ENCODE data around the gene ERC2. TPM values are rescaled to one million over a fixed set of nuclear protein-coding genes. Genes with fewer than 3 reads are reported as not detected.

Gene ERC2
- total RNA-seq, 4 donors from 2014 or later, result 0.81 to 2.9 (median 1.6) TPM

DNA sequence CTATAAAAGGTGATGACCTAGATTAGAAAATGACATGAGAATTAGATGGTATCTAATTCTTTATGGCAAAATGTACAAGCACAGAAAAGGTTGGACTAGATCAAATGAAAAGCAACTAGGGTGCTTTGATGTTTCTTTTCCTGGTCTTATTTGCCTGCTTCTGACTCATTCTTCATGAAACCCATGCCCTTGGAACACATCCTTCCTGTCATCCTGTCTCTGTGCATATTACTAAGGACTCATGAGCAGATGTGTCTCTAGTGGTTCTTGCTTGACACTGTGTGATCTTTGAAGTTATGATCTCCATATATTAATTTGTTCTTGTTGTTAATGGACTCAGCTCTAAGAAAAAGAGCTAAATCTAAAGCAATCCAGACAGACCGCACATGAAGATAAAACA lies 314.0 kb downstream of the ERC2 start:
- no peak for TF ChIP-seq POLR2AphosphoS5 (IDR thresholded peaks at IDR 0.05)
- Histone ChIP-seq H3K27me3 (no peaks in the 10 kb centered on the region), H3K4me3 (no peak overlapping the region), H3K36me3 (no peaks in the 10 kb centered on the region), H3K9me3 (no peaks in the 10 kb centered on the region), H3K27ac (no peak overlapping the region), H3K4me1 (no peaks in the 10 kb centered on the region)
- no peak for ATAC-seq
- 80 to 100% methylated on average over 1 of the region's 1 CpG for WGBS, 2 donors (ENCODE audit: low coverage in 1 of 2)

- H3K4me1 ChIP-seq, result no peaks in the 10 kb centered on the region
- no peak for ATAC-seq
- TF ChIP-seq CTCF (IDR thresholded peaks at IDR 0.05), result no peak
- no peak for TF ChIP-seq POLR2A (IDR thresholded peaks at IDR 0.05)
- no peak for TF ChIP-seq EP300 (IDR thresholded peaks at IDR 0.05)
- TF ChIP-seq POLR2AphosphoS5 (IDR thresholded peaks at IDR 0.05), result no peak
- H3K27ac ChIP-seq, result no peak overlapping the region
- H3K4me3 ChIP-seq, result no peak overlapping the region
- 44 to 58% methylated on average over 2 to 3 of the region's 3 CpGs for WGBS, 2 donors (ENCODE audit: low coverage in 1 of 2)
- no peaks in the 10 kb centered on the region for H3K9me3 ChIP-seq
- no peaks in the 10 kb centered on the region for H3K36me3 ChIP-seq
- H3K27me3 ChIP-seq, result no peaks in the 10 kb centered on the region
These were observed 320.9 kb downstream of the ERC2 start for GRCh38 chr3:56147354-56147753.

- Histone ChIP-seq H3K9me3 (no peaks in the 10 kb centered on the region), H3K27ac (peak overlapping the region; percentile 13 to 63 (median 28)), H3K4me3 (no peak overlapping the region), H3K4me1 (no peaks in the 10 kb centered on the region), H3K36me3 (no peaks in the 10 kb centered on the region), H3K27me3 (no peaks in the 10 kb centered on the region)
- 37 to 41% methylated on average over 2 of the region's 2 CpGs for WGBS, 2 donors (ENCODE audit: low coverage in 1 of 2)
- TF ChIP-seq EP300 (IDR thresholded peaks at IDR 0.05) (no peak), POLR2AphosphoS5 (IDR thresholded peaks at IDR 0.05) (no peak), POLR2A (IDR thresholded peaks at IDR 0.05) (no peak), CTCF (IDR thresholded peaks at IDR 0.05) (no peak)
- ATAC-seq, result peak; percentile 70
These were observed 322.9 kb downstream of the ERC2 start for GRCh38 chr3:56145410-56145809.

- peak; percentile 86 for ATAC-seq
- H3K27ac ChIP-seq, result peak overlapping the region in 3 of 4 donors; percentile 16 to 63 (median 40)
- no peak overlapping the region for H3K4me3 ChIP-seq
- no peaks in the 10 kb centered on the region for H3K4me1 ChIP-seq
- 28 to 78% methylated on average over 2 to 4 of the region's 4 CpGs for WGBS, 2 donors (ENCODE audit: low coverage in 1 of 2)
- H3K27me3 ChIP-seq, result no peaks in the 10 kb centered on the region
- H3K36me3 ChIP-seq, result no peaks in the 10 kb centered on the region
- no peaks in the 10 kb centered on the region for H3K9me3 ChIP-seq
- TF ChIP-seq POLR2A (IDR thresholded peaks at IDR 0.05) (no peak), CTCF (IDR thresholded peaks at IDR 0.05) (no peak), EP300 (IDR thresholded peaks at IDR 0.05) (no peak), POLR2AphosphoS5 (IDR thresholded peaks at IDR 0.05) (no peak)
These were observed 323.5 kb downstream of the ERC2 start for GRCh38 chr3:56144805-56145204.

DNA sequence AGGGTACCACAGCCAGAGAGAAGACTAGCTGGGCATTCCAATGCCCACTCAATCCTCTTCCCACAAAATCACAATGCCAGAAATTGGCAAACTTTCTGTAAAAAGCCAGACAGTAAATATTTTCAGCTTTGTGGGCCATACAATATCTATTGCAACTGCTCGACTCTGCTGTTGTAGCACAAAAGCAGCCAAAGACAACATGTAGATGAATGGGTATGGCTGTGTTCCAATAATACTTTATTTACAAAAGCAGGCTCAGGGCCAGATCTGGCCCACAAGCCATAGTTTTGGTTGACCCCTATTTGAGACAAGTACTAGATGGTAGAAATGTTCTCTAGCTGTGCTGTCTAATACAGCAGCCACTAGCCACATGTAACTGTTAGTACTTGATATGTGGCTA lies 330.9 kb downstream of the ERC2 start:
- Histone ChIP-seq H3K36me3 (no peaks in the 10 kb centered on the region), H3K4me3 (no peak overlapping the region), H3K4me1 (peaks cover 0 to 2% (median 0%) of the 10 kb centered on the region in 3 donors), H3K9me3 (no peaks in the 10 kb centered on the region), H3K27ac (no peak overlapping the region), H3K27me3 (no peaks in the 10 kb centered on the region)
- TF ChIP-seq EP300 (IDR thresholded peaks at IDR 0.05), result no peak
- TF ChIP-seq CTCF (IDR thresholded peaks at IDR 0.05), result no peak
- no peak for ATAC-seq
- WGBS, 2 donors (ENCODE audit: low coverage in 1 of 2), result 30 to 75% methylated on average over 1 of the region's 1 CpG
